Fibroblast of lung (primary cell): ENCODE data around the gene C12orf42. TPM values are rescaled to one million over a fixed set of nuclear protein-coding genes. Genes with fewer than 3 reads are reported as not detected.

ENCODE experiments used
- DNase-seq, 2 donors: peaks; one replicate each; pipeline versions ENCODE4 v3.0.0 to v3.0.0-alpha.2; 2010; ENCODE audit warnings: low read depth in 2 of 2
- H2AFZ ChIP-seq: 2 replicates; pipeline ENCODE4 v1.5.1; 2012; ENCODE audit warnings: low read length, control low read depth, inconsistent platforms
- H3K27ac ChIP-seq: 2 replicates; pipeline ENCODE4 v1.5.1; 2011; ENCODE audit warnings: low read length, control low read depth; ENCODE audit not compliant: insufficient read depth
- H3K27me3 ChIP-seq: 2 replicates; pipeline ENCODE4 v1.5.1; 2011; ENCODE audit warnings: mild to moderate bottlenecking, low read length; ENCODE audit not compliant: control insufficient read depth, insufficient read depth
- H3K36me3 ChIP-seq: 2 replicates; pipeline ENCODE4 v1.5.1; 2011; ENCODE audit warnings: low read length; ENCODE audit not compliant: control insufficient read depth, insufficient read depth
- H3K4me1 ChIP-seq: 2 replicates; pipeline ENCODE4 v1.5.1; 2011; ENCODE audit warnings: low read length; ENCODE audit not compliant: control insufficient read depth, insufficient read depth; ENCODE audit errors: extremely low read depth
- H3K4me2 ChIP-seq: 2 replicates; pipeline ENCODE4 v1.5.1; 2011; ENCODE audit warnings: low read length, control low read depth; ENCODE audit not compliant: insufficient read depth; ENCODE audit errors: extremely low read depth
- H3K4me3 ChIP-seq, 4 experiments: fragments of 200-600 bp in 1 of 4; sonication (generic) in 1 of 4; replicated peaks in 1 of 4; 2 replicates each; pipeline ENCODE4 v1.5.1; 2011 to 2016; ENCODE audit warnings: low read length in 4 of 4, low read depth in 3 of 4, mild to moderate bottlenecking in 3 of 4, control low read depth in 2 of 4, inconsistent platforms in 1 of 4, mixed read lengths in 1 of 4; ENCODE audit not compliant: insufficient read depth in 1 of 4; ENCODE audit errors: control extremely low read depth in 1 of 4
- H3K79me2 ChIP-seq: 2 replicates; pipeline ENCODE4 v1.5.1; 2012; ENCODE audit warnings: mild to moderate bottlenecking, low read length, inconsistent platforms; ENCODE audit not compliant: control insufficient read depth, insufficient read depth
- H3K9ac ChIP-seq: 2 replicates; pipeline ENCODE4 v1.5.1; 2011; ENCODE audit warnings: mild to moderate bottlenecking, low read length, control low read depth; ENCODE audit not compliant: insufficient read depth
- H3K9me3 ChIP-seq: 2 replicates; pipeline ENCODE4 v1.5.1; 2012; ENCODE audit warnings: low read depth, low read length; ENCODE audit not compliant: control insufficient read depth, insufficient read depth
- H4K20me1 ChIP-seq: 2 replicates; pipeline ENCODE4 v1.5.1; 2011; ENCODE audit warnings: low read length; ENCODE audit not compliant: control insufficient read depth, insufficient read depth; ENCODE audit errors: extremely low read depth
- EZH2 ChIP-seq: IDR thresholded peaks from 2 replicates; pipeline ENCODE4 v1.5.1; 2012; ENCODE audit warnings: low read length, control low read depth, mild to moderate bottlenecking; ENCODE audit errors: missing control alignments
- polyA plus RNA-seq, 2 donors: library from polyadenylated mRNA; depleted of rRNA in 1 of 2; stranded (reverse) in 1 of 2; unstranded in 1 of 2; fragments of >200 nt; gene quantifications; 2 replicates each; pipeline ENCODE4 v1.2.1, GENCODE V29; 2011 to 2012; ENCODE audit warnings: missing spikeins in 1 of 2
- total RNA-seq: library from RNA; depleted of rRNA; stranded (reverse); fragments of >200 nt; gene quantifications from 2 replicates; pipeline ENCODE4 v1.2.1, GENCODE V29; 2014
- TF ChIP-seq, protein P1 (sequence below), 2 donors: IDR thresholded peaks in 1 of 2; conservative IDR thresholded peaks in 1 of 2; 1 replicate in 1 of 2; 2 replicates in 1 of 2; pipeline ENCODE4 v1.5.1; 2011 to 2012; ENCODE audit warnings: low read length in 2 of 2, control low read depth in 1 of 2, inconsistent platforms in 1 of 2, low read depth in 1 of 2, mild to moderate bottlenecking in 1 of 2

Gene C12orf42
- total and polyA plus RNA-seq, 2 donors (not counting 1 experiment from before 2014, with no cell fraction given), result not detected

DNA sequence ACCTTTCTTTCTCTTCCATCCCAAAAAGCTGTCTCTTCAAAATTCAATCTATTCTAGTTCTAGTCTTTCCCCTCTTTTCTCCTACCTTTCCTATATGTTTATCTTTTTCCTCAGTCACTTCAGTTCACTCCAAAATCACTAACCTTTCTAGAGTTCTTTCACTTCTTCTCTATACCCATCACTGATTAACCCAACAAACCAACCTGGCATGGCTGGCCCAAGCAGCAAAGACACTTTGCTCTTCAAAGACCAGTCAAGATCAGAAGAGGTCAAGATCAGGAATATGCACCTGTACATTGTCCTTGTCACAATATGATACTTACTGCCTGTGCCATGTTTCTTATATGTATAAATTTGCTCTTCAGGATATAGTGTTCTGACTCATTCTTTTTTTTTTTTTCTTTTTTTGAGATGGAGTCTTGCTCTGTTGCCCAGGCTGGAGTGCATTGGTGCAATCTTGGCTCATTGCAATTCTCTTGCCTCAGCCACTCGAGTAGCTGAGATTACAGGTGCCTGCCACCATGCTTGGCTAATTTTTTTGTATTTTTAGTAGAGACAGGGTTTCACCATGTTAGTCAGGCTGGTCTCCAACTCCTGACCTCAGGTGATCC is 112.9 kb downstream of the C12orf42 start:
- no peaks in the 10 kb centered on the region for H3K9me3 ChIP-seq
- H2AFZ ChIP-seq, result no peak overlapping the region
- no peaks in the 10 kb centered on the region for H3K36me3 ChIP-seq
- H4K20me1 ChIP-seq, result no peaks in the 10 kb centered on the region
- no peak overlapping the region for H3K4me2 ChIP-seq
- no peak for DNase-seq
- TF ChIP-seq, protein P1, sequence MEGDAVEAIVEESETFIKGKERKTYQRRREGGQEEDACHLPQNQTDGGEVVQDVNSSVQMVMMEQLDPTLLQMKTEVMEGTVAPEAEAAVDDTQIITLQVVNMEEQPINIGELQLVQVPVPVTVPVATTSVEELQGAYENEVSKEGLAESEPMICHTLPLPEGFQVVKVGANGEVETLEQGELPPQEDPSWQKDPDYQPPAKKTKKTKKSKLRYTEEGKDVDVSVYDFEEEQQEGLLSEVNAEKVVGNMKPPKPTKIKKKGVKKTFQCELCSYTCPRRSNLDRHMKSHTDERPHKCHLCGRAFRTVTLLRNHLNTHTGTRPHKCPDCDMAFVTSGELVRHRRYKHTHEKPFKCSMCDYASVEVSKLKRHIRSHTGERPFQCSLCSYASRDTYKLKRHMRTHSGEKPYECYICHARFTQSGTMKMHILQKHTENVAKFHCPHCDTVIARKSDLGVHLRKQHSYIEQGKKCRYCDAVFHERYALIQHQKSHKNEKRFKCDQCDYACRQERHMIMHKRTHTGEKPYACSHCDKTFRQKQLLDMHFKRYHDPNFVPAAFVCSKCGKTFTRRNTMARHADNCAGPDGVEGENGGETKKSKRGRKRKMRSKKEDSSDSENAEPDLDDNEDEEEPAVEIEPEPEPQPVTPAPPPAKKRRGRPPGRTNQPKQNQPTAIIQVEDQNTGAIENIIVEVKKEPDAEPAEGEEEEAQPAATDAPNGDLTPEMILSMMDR (conservative IDR thresholded peaks at IDR 0.05 in 1 of 2, IDR thresholded peaks at IDR 0.05 in 1 of 2; ENCODE audit: low read depth in 1 of 2, low read length in 2 of 2), result no peak
- TF ChIP-seq EZH2, result no peak
- H3K27me3 ChIP-seq, result no peaks in the 10 kb centered on the region
- no peaks in the 10 kb centered on the region for H3K79me2 ChIP-seq
- H3K27ac ChIP-seq, result no peak overlapping the region
- H3K4me1 ChIP-seq, result no peaks in the 10 kb centered on the region
- H3K9ac ChIP-seq, result no peak overlapping the region
- H3K4me3 ChIP-seq, result no peak overlapping the region

DNA sequence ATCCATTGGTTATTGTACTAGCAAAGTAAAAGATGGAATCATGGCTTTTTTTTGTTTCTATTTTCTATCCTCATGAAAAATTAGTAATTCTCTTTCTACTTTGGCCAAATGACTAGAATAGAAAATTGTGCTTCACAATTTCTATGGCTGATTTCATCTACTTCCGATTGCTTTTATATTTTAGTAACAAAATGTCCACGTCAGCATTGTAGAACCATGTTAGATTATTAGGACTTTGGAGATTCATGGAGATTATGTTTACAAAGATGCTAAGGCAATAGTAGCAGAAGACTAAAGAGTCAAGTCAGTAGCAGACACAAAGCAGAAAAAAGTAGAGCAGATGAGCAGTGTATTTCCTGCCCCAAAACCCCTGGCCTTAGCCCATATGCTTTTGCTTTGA is 113.6 kb downstream of the C12orf42 start:
- H3K4me3 ChIP-seq, result no peak overlapping the region
- H3K27me3 ChIP-seq, result no peaks in the 10 kb centered on the region
- H3K27ac ChIP-seq, result no peak overlapping the region
- H3K79me2 ChIP-seq, result no peaks in the 10 kb centered on the region
- no peaks in the 10 kb centered on the region for H3K36me3 ChIP-seq
- DNase-seq, result no peak
- no peaks in the 10 kb centered on the region for H3K9me3 ChIP-seq
- H3K9ac ChIP-seq, result no peak overlapping the region
- no peak for TF ChIP-seq EZH2
- TF ChIP-seq, protein P1 (conservative IDR thresholded peaks at IDR 0.05 in 1 of 2, IDR thresholded peaks at IDR 0.05 in 1 of 2; ENCODE audit: low read depth in 1 of 2, low read length in 2 of 2), result no peak
- H2AFZ ChIP-seq, result no peak overlapping the region
- no peak overlapping the region for H3K4me2 ChIP-seq
- no peaks in the 10 kb centered on the region for H3K4me1 ChIP-seq
- H4K20me1 ChIP-seq, result no peaks in the 10 kb centered on the region

DNA sequence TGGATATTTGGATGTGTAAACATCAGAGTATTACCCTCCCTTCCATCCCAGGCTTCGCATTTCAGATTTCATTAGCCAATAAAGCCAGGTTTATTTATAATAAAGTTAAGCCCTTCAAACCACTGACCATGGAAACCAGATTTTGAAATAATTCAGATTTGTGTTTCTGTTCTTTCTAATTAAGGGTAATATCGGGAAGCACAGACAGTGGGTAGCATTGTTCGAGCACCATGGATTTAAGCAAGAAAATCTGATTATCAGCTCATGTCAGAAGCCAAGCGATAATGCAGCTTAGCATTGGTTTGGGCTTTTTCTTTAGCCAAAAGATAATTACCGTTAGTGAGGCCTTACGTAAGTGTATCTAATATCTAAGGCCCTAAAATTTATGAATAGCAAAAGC is 116.1 kb downstream of the C12orf42 start:
- H3K4me1 ChIP-seq, result no peaks in the 10 kb centered on the region

More for the DNA sequence above, 116.1 kb downstream of the C12orf42 start:
- no peak for DNase-seq
- no peaks in the 10 kb centered on the region for H4K20me1 ChIP-seq
- no peak overlapping the region for H2AFZ ChIP-seq
- H3K9me3 ChIP-seq, result no peaks in the 10 kb centered on the region
- H3K79me2 ChIP-seq, result no peaks in the 10 kb centered on the region
- no peak overlapping the region for H3K4me3 ChIP-seq
- no peaks in the 10 kb centered on the region for H3K27me3 ChIP-seq
- TF ChIP-seq, protein P1 (conservative IDR thresholded peaks at IDR 0.05 in 1 of 2, IDR thresholded peaks at IDR 0.05 in 1 of 2; ENCODE audit: low read depth in 1 of 2, low read length in 2 of 2), result no peak
- no peak for TF ChIP-seq EZH2
- H3K36me3 ChIP-seq, result no peaks in the 10 kb centered on the region
- no peak overlapping the region for H3K27ac ChIP-seq
- no peak overlapping the region for H3K9ac ChIP-seq
- H3K4me2 ChIP-seq, result no peak overlapping the region
